H9 (cell line): Measurements from ENCODE around the gene SH3GL2. TPM values are rescaled to one million over a fixed set of nuclear protein-coding genes. Genes with fewer than 3 reads are reported as not detected.

Source experiments
- DNase-seq: peaks from one replicate; pipeline ENCODE4 v3.0.0-alpha.2; 2017
- H2AFZ ChIP-seq: one replicate; pipeline ENCODE4 v1.6.1; 2013; ENCODE audit warnings: mild to moderate bottlenecking, low read length, control low read depth, moderate library complexity
- H2AK5ac ChIP-seq: 2 replicates; pipeline ENCODE4 v1.6.1; 2013; ENCODE audit warnings: low read length, control low read depth, mixed read lengths; ENCODE audit not compliant: insufficient read length
- H2BK120ac ChIP-seq: one replicate; pipeline ENCODE4 v1.6.1; 2013; ENCODE audit warnings: low read depth, mild to moderate bottlenecking, low read length, control low read depth, inconsistent platforms; ENCODE audit not compliant: poor library complexity, severe bottlenecking
- H2BK12ac ChIP-seq: 2 replicates; pipeline ENCODE4 v1.6.1; 2013; ENCODE audit warnings: low read length, control low read depth, mixed read lengths, low read depth; ENCODE audit not compliant: insufficient read length
- H2BK15ac ChIP-seq: 2 replicates; pipeline ENCODE4 v1.6.1; 2013; ENCODE audit warnings: low read depth, low read length, control low read depth
- H2BK20ac ChIP-seq: one replicate; pipeline ENCODE4 v1.6.1; 2013; ENCODE audit warnings: low read depth, mild to moderate bottlenecking, low read length, control low read depth, inconsistent platforms; ENCODE audit not compliant: poor library complexity, severe bottlenecking
- H2BK5ac ChIP-seq: 2 replicates; pipeline ENCODE4 v1.6.1; 2013; ENCODE audit warnings: low read length, control low read depth, mixed read lengths; ENCODE audit not compliant: insufficient read length
- H3K14ac ChIP-seq: 2 replicates; pipeline ENCODE4 v1.6.1; 2013; ENCODE audit warnings: low read length, control low read depth; ENCODE audit not compliant: insufficient read depth
- H3K18ac ChIP-seq: 2 replicates; pipeline ENCODE4 v1.6.1; 2013; ENCODE audit warnings: low read depth, mild to moderate bottlenecking, mixed read lengths, low read length, control low read depth; ENCODE audit not compliant: insufficient read length
- H3K23ac ChIP-seq: 2 replicates; pipeline ENCODE4 v1.6.1; 2013; ENCODE audit warnings: low read length, control low read depth, mixed read lengths, low read depth; ENCODE audit not compliant: insufficient read length
- H3K23me2 ChIP-seq: 2 replicates; pipeline ENCODE4 v1.6.1; 2013; ENCODE audit warnings: low read depth, mild to moderate bottlenecking, mixed read lengths, low read length, control low read depth; ENCODE audit not compliant: insufficient read length, poor library complexity, severe bottlenecking
- H3K27ac ChIP-seq: 2 replicates; pipeline ENCODE4 v1.5.1; 2013; ENCODE audit warnings: low read length, control low read depth, mixed read lengths, low read depth; ENCODE audit not compliant: insufficient read length
- H3K27me3 ChIP-seq: 2 replicates; pipeline ENCODE4 v1.6.1; 2013; ENCODE audit warnings: low read length, control low read depth, inconsistent platforms; ENCODE audit not compliant: insufficient read depth
- H3K4ac ChIP-seq: 2 replicates; pipeline ENCODE4 v1.6.1; 2013; ENCODE audit warnings: low read depth, mild to moderate bottlenecking, control low read depth, inconsistent platforms, low read length, moderate library complexity
- H3K4me1 ChIP-seq: 2 replicates; pipeline ENCODE4 v1.6.1; 2013; ENCODE audit warnings: low read length, control low read depth, inconsistent platforms; ENCODE audit not compliant: insufficient read depth
- H3K4me2 ChIP-seq: 2 replicates; pipeline ENCODE4 v1.6.1; 2013; ENCODE audit warnings: low read length, control low read depth, mixed read lengths; ENCODE audit not compliant: insufficient read length, insufficient read depth
- H3K56ac ChIP-seq: 2 replicates; pipeline ENCODE4 v1.6.1; 2013; ENCODE audit warnings: low read depth, mild to moderate bottlenecking, mixed read lengths, low read length, control low read depth; ENCODE audit not compliant: insufficient read length
- H3K79me1 ChIP-seq: 2 replicates; pipeline ENCODE4 v1.6.1; 2013; ENCODE audit warnings: low read depth, mild to moderate bottlenecking, moderate library complexity, low read length, control low read depth, inconsistent platforms; ENCODE audit not compliant: insufficient read depth, poor library complexity, severe bottlenecking
- H3K79me2 ChIP-seq: 2 replicates; pipeline ENCODE4 v1.6.1; 2013; ENCODE audit warnings: low read length, control low read depth, inconsistent platforms; ENCODE audit not compliant: insufficient read depth
- H3K9ac ChIP-seq: 2 replicates; pipeline ENCODE4 v1.6.1; 2013; ENCODE audit warnings: low read length, control low read depth, mixed read lengths; ENCODE audit not compliant: insufficient read length; ENCODE audit errors: extremely low read depth
- H3K9me3 ChIP-seq: one replicate; pipeline ENCODE4 v1.6.1; 2013; ENCODE audit warnings: low read depth, low read length, inconsistent platforms; ENCODE audit not compliant: control insufficient read depth
- H3T11ph ChIP-seq: one replicate; pipeline ENCODE4 v1.6.1; 2013; ENCODE audit warnings: mild to moderate bottlenecking, low read length, control low read depth, inconsistent platforms
- H4K20me1 ChIP-seq: one replicate; pipeline ENCODE4 v1.6.1; 2013; ENCODE audit not compliant: control insufficient read depth, insufficient read length, insufficient read depth
- H4K5ac ChIP-seq: 2 replicates; pipeline ENCODE4 v1.6.1; 2013; ENCODE audit warnings: low read depth, mild to moderate bottlenecking, mixed read lengths, low read length, control low read depth; ENCODE audit not compliant: insufficient read length
- H4K8ac ChIP-seq: replicated peaks from 2 replicates; pipeline ENCODE4 v1.6.1; 2013; ENCODE audit warnings: low read length, control low read depth, mixed read lengths, low read depth; ENCODE audit not compliant: insufficient read length
- H4K91ac ChIP-seq: 2 replicates; pipeline ENCODE4 v1.6.1; 2013; ENCODE audit warnings: low read depth, mild to moderate bottlenecking, moderate library complexity, mixed read lengths, low read length, control low read depth; ENCODE audit not compliant: insufficient read length
- H3K27ac Mint-ChIP-seq, 3 experiments: 2 replicates in 2 of 3; 3 replicates in 1 of 3; pipeline ENCODE4 v1.8.0; 2020 to 2021; ENCODE audit warnings: mixed read lengths in 3 of 3, mild to moderate bottlenecking in 1 of 3, moderate library complexity in 1 of 3
- H3K27me3 Mint-ChIP-seq: 2 replicates; pipeline ENCODE4 v1.8.0; 2021; ENCODE audit warnings: low read depth, mild to moderate bottlenecking, moderate library complexity, mixed read lengths
- H3K36me3 Mint-ChIP-seq, 3 experiments: 2 replicates in 2 of 3; 3 replicates in 1 of 3; pipeline ENCODE4 v1.8.0; 2020 to 2021; ENCODE audit warnings: low read depth in 3 of 3, mixed read lengths in 3 of 3; ENCODE audit not compliant: insufficient read depth in 1 of 3
- H3K4me1 Mint-ChIP-seq, 2 experiments: 2 replicates each; pipeline ENCODE4 v1.8.0; 2020; ENCODE audit warnings: mixed read lengths in 2 of 2
- H3K4me3 Mint-ChIP-seq, 2 experiments: 2 replicates in 1 of 2; 3 replicates in 1 of 2; pipeline ENCODE4 v1.8.0; 2020 to 2021; ENCODE audit warnings: mild to moderate bottlenecking in 2 of 2, mixed read lengths in 2 of 2, moderate library complexity in 1 of 2
- H3K9me3 Mint-ChIP-seq, 2 experiments: 2 replicates in 1 of 2; 3 replicates in 1 of 2; pipeline ENCODE4 v1.8.0; 2020; ENCODE audit warnings: mild to moderate bottlenecking in 2 of 2, mixed read lengths in 2 of 2, moderate library complexity in 1 of 2
- CTCF ChIP-seq: fragments of 200-600 bp; sonication (generic); conservative IDR thresholded peaks from 3 replicates; pipeline ENCODE4 v1.8.0; 2021; ENCODE audit warnings: antibody characterized with exemption, mild to moderate bottlenecking
- total RNA-seq: library from RNA; stranded (reverse); gene quantifications from 2 replicates; pipeline ENCODE4 v1.2.1, GENCODE V29; 2021

The SH3GL2 gene
- total RNA-seq, 1 experiment from 2014 or later, result 6.5 TPM

GRCh38 chr9:17775656-17776055, 196.8 kb downstream of the SH3GL2 start:
- Histone ChIP-seq H2BK20ac (no peak overlapping the region), H3K4ac (no peak overlapping the region), H3K23me2 (no peaks in the 10 kb centered on the region), H4K8ac (no peak overlapping the region), H3K18ac (no peak overlapping the region), H2AFZ (no peak overlapping the region), H3K23ac (no peak overlapping the region), H2BK15ac (no peak overlapping the region), H2BK12ac (no peak overlapping the region), H2BK5ac (no peak overlapping the region), H3K4me2 (no peak overlapping the region), H3K9me3 (no peaks in the 10 kb centered on the region), H3K79me2 (no peaks in the 10 kb centered on the region), H3K14ac (no peak overlapping the region), H4K20me1 (no peaks in the 10 kb centered on the region), H4K91ac (no peak overlapping the region), H2AK5ac (no peak overlapping the region), H4K5ac (no peak overlapping the region), H3K79me1 (no peaks in the 10 kb centered on the region), H2BK120ac (no peak overlapping the region), H3K56ac (no peak overlapping the region), H3K4me1 (no peaks in the 10 kb centered on the region), H3K9ac (no peak overlapping the region), H3K27ac (no peak overlapping the region), H3K27me3 (no peaks in the 10 kb centered on the region), H3T11ph (no peak overlapping the region)
- no peak for DNase-seq
- Mint-ChIP-seq H3K4me1 (no peaks in the 10 kb centered on the region), H3K27ac (no peak overlapping the region), H3K27me3 (no peaks in the 10 kb centered on the region; the same call in 1 of the 2 replicates), H3K36me3 (no peaks in the 10 kb centered on the region), H3K9me3 (no peaks in the 10 kb centered on the region), H3K4me3 (no peak overlapping the region)
- TF ChIP-seq CTCF, result no peak
